Stimulated activated CD4-positive, alpha-beta T cell treated with anti-CD3 and anti-CD28 coated beads, Interleukin-12 subunit alpha, Interleukin-12 subunit beta, amount 100 ng/mL, for 24 hours (primary cell): ENCODE data around the gene DBN1.

Experiments
- DNase-seq, 2 experiments: peaks; one replicate each; pipeline ENCODE4 v3.0.0-alpha.2; 2020; ENCODE audit warnings: low read depth in 2 of 2

DBN1 gene

DNA sequence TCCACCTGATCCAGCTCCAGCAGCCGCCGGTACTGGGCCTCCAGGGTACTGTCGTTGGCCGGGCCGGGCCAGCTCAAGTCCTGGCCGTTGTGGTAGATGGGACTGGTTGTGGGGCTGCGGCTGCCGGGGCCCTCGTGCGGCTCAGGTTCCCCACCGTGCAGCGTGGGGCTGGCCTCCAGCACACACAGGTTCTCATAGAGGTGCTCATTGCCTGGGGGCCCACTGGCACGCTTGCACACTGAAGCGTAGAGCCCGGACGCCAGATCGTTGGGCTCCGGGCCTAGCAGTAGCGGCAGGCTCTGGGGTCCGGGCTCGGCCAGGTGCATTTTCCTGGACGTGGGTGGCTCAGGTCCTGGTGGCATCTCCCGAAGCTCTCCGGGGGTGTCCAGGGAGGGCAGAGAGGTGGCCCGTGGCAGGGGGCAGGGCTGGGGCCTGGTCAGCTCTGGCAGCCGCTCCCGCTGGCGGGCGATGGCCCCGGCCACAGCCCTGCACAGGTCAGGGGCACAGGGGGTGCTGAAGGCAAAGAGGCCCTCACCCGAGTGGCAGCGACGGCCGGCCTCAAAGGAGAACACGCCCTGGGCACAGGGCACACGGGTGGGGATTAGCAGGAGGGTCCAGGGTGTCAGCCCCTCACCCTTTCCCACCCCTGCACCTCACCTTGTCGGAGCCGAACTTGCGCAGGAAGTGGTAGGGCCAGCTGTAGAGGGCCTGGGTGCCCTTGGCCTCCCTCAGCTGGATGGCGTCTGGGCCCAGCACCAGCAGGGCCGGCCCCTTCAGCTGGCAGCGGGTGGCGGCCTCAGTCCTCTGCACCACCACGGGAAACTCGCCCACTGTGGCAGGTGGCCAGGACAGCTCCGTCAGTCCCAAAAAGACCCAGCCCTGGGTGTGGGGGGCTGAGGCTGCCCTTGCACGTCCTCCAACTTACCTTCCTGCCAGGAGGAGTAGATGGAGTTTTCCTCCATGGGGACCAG, 30.9 kb upstream of the DBN1 start:
- no peak for DNase-seq

DNA sequence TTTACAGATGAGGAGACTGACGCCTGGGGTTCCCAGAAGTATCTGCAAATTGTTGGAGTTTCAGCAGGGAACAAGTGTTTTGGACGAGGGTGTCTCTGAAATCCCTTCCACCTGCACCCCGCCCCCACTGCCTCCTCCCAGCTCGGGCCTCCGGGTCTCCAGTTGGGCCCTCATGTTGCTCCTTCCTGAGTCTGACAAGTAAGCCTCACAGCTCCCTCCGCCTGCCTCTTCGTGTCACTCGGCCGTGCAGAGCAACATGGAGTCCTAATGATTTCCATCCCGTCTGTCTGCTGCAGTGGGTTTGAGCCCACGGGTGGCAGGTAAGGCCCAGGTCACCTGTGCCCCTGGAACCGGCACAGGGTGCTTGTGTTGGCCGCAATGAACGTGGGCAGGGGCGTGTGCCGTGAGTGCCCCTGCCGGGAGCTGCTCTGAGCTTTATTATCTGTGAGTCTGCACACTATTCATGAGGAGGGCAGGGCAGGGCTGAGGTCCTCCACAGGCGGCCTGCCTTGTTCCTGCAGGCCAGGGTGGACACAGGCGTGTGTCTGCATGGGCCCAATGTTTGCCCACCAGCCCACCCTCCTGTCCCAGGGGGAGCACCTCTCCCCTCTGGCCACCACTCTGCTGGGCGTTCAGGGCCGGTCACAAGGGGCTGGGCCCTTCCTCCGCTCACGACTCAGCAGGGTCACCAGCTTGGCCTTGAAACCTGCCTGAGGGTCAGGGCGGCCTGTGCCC, 30.1 kb upstream of the DBN1 start:
- no peak for DNase-seq

DNA sequence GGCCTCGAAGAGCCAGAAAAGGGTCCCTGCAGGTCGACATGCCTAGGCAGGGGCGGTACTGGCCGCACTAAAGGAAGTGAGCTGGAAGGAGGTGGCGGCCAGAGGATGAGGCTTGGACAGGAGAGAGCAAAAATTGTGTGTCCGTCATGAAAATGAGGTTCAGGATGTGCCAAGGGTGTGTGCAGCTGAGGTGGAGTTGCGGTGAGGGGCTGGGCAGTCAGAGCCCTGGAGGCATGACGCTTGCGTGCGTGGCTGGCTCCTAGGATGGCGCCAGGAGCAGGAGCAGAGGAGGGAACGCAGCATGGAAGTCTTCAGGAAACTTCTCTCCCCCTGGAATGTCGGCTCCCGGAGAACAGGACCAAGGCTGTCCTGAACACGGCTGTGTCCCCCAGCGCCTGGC, 29.5 kb upstream of the DBN1 start:
- no peak for DNase-seq

DNA sequence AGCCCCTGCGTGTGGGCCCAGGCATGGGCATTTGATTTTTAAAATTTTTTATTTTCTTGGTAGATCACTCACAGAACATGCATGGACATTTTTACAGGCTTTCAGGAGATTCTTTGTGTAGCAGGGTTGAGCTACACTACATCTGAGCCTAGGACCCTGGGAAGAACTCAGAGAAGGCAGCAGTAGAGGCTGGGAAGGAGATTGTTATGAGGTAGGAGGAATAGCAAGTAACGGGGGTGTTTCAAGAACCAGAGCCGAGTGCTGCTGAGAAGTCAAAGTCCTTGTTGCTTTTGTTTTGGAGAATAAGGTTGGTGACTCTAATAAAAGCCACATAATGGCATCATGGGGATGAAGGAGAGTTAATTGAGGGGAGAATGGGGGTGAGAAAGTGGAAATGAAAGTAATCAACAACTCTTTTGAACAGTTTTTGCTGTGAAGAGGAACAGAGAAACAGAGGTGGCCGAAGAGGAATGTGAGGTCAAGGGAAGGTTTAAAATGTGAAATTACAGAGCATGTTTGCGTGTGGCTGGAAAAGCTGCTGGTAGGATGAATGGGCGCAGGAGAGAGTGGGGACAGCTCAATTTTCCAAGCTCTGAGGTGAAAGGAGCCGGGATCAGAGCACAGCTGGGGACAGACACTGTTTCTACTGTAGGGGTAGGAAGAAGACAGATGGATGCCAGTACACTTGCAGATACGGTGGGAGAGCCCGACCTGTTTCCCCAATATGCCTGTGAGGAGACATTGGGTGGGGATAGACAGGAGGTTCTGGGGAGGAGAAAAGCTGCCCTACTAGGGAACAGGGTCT, 28.6 kb upstream of the DBN1 start:
- no peak for DNase-seq

DNA sequence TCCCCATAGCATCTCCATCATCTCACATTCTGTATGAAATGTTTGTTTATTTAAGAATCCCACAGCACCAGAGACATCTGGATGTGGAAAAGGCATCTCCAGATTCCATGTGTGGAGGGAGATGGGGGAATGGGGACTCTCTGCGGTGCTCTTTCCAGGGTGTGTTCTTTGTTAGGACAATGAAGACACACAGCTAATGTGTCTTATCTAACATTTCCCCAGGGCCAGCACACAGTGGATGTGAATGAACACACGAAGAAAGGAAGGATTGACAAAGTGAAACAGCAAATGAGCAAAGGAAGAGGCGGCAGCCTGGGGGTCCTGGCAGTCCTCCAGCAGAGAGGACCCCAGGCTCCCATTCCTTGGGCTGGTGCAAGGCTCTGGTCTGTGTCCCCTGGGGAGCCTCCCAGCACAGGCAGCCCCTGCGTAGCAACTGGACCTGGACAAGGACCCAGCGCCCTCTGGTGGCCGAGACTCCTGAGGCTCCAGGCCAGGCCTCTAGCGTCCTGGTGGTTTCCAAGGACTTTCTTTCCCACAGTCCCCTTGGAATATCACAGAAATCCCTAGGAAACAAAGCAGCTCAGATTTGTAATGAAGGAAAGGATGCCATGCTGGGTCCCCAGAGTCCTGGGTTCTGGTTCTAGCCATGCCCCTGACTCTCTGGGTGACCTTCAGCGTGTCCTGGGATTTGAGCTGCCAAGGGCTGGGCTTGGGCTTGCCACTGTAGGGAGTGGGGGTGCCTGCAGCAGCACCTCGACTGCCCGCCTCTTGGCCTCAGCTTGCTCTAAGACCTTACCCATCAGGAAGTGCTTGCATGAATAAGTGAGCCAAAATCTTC, 27.5 kb upstream of the DBN1 start:
- DNase-seq, result peak; percentile 59 to 88

DNA sequence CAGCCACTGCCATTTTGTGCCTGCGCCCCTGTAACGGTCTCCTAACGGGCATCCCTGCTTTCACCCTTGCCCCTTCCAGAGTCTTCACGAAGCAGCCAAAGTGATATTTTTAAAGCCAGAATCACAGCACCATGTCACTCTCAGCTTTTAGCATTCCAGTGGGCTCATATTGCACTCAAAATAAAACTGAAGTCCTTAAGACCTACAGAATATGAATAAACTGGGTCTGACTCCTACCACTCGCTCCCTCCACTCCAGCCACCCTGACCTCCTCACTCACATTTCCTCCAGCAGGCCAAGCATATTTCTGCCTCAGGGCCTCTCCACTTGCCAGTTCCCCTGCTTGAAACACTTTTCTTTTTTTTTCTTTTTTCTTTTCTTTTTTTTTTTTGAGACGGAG, 26.4 kb upstream of the DBN1 start:
- no peak for DNase-seq

DNA sequence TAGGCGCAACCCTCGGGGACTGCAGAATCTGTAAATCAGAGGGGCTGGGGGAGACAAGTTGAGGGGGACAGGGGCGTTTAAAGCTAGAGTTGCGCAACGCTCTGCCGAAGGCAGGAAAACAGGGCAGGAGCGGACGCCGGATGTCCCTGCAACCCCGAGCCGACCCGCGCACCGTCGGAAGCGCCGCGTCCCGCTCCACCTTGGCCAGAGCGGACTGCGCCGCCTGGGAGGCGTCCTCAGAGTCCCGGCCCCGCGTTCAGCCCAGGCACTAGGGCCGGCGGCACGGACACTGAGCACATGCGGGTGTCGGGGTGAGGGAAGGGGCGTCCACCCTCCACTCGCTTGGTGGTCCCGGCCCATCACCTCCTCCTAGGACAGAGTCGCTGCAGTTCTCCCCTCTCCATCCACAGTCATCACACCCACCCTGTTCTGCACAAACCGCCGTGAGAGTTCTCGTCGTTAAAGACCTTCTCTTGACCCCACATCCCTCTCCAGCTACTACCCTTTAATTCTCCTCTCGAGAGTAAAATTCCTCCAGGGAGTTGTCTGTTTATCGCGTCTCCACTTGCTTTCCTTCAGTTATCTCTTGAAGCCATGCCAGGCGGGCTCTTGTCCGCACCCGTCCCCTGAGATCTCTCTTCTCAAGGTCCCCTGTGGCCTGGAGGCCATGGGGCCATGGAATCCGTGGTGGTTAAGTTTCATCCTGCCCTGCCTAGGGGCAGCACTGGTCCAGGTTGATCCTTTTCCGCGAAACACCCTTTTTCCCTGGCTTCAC, 24.8 kb upstream of the DBN1 start:
- DNase-seq, result no peak

DNA sequence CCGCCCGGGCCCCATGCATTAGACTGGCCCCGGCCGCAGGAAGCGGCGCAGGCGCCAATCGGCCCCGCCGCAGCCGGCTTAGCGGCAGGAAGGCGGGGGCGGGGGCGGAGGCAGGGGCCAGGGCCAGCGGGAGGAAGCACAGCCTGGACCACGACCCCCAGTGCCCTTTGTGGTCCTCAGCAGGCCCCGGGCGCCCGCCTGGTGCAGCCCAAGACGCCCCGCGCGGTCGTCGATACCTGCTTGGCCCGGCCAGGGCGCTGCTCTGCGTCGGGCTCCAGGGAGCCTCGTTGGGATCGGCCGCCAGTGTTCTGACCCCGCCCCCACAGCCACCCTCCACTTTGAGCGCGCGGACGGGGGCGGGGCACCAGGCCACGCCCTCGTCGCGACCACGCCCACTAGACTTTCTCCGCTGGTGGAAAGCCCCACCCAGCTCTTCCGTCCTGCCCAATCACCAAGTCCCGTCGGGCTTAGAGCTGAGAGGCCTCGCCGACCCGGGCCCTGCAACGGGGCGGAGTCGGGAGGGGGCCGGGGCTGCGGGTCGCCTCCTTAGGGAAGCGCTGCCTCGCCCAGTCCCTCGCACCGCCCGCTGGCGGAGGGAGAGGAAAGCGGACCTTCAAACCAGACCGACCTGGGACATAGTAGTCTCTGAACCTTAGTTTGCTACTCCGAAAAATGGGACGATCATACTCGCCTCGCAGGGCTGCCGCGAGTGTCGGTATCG, 24.0 kb upstream of the DBN1 start, which contains the start of gene PDLIM7:
TSS of gene PDLIM7 (minus strand) at position 313 of the 721 bp plus-strand sequence. CDS start 1,092 bp downstream, outside the sequence.
- DNase-seq, result peak; percentile 86 to 97

DNA sequence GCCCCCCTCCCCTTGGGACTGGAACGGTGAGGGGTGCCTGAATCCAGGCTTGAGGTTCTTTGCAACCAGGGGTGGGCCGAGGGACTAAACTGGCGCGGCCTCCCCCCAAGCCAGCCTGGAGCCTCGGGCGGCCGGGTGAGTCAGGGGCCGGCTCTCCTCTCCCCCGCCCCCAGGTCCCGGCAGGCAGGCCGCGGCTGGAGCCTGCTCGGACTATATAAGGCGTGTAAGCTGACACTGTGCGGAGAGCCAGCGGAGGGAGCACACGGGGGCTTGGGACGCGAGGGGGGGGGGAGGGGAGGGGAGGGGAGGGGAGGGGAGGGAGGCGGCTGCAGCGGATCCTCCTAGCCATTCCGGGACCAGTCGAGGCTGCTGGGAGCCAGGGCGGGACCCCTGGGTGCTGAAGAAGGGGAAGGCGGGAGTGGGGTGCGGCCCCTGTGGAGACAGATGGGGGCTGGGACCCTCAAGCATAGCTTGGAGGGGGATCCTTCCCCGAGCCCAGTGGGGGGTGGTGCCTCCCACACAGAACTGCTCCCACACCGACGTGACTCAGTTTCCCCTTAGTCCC, 23.4 kb upstream of the DBN1 start:
- no peak for DNase-seq

DNA sequence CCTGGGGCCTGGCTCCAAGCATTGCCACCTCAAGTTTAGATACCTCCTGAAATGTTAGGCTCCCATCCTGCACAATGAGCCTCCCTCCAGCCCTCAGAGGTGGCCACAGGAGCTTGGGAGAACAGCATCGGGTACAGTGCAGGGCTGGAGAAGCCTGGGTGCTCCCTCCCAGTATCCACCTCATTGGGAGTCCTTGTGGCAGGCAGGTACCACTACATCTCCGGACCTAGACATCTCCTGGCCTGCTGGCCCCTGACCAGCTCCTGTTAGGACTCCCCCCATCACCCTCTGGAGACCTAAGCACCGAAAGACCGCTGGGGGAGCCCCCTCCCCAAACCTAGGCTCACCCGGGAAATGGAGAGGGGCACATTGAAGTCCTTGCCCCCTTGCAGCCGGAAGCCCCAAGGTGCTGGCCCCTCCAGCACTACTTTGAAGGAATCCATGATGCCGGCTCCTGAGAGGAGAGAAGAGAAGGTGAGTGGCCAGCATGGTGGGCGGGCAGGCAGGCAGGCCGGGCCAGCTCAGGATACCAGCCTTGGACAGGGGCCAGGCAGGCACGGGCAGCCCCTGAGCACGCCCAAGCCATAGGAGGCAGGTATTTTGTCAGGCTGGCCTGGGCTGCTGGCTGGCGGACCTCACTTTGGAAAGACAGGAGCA, 22.8 kb upstream of the DBN1 start:
- no peak for DNase-seq

DNA sequence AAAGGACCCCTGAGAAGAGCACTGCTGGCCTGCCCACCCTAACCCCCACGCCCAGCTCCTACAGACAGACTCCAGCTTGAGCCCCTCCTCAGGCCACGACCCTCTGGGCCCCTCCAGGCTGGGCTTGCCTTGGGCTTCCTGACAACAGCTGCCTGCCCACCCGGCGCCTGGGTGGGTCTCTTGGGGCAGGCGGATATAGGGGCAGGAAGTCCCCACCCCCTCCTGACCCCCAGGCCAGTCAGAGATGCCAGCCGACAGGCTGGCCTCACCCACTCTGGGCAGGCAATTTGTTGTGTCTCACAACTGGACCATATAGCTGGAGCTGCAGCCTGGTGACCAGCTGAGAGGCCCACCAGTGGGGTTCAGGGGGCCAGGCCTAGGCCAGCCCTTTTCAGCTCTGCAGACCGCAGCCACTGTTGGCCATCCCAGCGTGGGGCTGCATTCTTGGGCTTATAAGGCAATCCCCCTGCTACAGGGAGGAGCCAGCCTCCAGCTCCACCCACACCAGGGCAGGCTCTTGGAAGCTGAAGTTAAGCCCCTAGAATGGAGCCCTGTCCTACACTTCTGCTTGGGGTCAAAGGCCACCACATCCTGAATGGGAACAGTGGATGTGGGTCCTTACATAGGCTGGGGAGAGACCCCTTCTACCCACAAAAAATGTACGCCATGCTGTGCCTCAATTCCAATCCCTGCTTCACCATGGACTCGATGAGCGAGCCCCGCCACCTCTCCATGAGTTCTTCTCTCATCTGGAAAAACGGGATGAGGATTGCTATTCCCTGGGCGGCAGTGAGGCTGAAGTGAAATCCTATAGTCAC, 22.0 kb upstream of the DBN1 start:
- DNase-seq, result no peak

DNA sequence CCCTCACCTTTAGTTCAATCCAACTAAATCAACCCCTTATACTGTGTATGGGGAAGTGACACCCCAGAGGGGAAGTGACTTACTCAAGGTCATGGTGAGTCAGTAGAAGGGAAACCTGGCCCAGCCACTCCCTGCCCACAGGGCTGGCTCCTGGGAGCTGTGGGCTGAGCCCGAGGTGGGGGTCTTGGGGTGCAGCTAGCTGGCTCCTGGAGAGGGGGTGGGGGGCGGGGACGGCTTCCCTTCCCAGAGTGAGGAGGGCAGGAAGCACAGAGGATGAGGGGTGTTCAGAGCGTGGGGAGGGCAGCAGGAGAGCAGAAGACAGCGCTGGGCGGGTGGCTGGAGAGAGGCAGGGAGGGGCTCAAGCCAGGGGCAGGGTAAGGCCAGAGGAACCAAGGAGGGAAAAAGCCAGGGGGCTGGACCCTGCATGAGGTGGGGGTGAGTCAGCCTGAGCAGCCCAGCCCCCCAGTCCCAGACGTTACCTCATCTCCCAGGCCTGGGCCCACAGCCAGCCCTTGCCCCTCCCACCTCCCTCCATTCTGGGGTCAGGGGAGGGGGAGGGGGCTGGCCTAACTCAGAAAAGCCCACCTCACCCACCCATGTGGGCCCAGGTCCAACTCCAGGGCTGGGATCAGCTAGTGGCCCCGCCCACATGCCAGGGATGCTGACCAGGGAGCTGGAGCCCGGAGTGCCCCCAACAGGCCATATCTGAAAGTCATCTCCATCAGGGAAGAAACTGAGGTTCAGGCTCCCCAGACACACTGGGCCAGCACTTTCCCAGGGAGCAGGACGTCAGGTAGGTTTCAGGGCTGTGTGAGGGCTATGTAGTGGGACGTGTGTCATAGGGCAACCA, 21.1 kb upstream of the DBN1 start:
- no peak for DNase-seq

DNA sequence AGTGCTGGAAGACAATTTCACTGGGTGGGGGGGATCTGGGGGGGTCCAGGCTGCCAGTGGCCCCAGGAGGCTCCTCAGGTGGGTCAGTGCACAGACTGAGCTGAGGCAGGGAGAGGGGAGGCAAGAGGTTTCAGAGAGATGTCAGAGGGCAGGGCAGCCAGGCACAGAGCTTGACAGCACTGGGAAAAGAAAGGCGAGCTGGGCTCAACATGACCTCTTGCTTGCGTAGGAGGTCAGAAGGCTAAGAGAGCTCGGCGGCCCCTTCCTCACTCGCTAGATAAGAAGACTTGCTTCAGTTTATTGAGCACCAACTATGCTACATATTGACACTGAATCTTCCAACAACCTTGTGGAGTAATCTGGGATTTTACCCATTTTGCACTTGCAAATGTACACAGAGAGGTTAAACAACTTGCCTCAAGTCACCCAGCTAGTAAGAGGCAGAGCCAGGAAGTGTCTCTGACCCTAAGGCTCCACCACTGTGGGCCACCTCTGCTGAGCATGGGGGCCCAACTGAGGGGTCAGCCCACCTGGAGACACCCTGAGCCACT, 20.4 kb upstream of the DBN1 start:
- DNase-seq, result no peak

DNA sequence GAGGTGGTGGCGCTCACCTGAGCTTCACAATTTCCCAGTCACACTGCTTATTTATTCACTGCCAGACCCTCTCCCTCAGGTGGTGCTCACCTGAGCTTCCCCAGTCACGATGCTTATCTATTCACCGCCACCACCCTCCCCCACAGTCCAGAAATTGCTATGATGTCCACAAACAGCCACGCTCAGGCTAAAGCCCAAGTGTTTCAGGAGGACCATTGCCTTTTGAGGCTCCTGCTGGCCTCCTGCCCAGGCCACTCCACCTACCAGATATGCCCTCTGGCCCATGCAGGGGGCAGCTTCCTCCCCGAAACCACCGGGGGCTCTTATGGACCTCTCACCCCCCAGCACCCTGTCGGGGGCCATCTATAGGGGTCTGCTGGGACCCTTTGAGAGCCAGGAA, 19.4 kb upstream of the DBN1 start:
- DNase-seq, result no peak

DNA sequence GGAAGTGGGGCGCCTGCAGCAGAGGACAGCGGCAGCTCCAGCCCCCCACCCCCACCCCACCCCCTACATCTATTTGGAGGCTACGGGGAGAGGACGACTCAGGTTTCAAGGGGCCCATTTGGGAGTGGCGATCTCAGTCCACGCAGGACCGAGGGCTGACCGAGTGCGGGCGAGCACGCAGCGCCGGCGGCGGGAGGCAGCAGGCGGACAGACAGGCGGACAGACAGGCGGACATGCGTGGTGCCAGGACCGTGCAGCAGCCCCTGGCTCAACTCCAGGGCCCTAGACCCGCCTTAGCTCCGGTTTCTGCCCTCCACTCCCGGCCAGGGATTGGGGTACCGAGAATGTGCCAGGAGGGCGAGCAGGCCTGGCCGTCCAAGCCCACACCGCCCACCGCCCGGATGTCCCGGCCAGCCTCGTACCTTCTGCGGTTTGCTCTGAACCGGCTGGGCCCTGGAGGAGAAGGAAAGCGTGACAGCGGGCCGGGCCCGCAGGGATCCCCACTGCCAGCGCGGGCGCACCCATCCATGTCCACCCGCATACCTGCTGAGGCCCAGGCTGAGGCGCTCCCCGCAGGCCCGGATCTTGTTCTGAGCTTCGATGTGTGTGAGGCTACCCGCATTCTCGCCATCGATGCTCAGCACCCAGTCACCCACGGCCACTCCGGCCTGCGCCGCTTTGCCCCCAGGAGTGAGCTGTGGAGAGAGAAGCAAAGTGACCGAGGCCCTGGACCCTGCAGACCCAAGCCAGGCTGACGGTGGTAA, 18.7 kb upstream of the DBN1 start:
- no peak for DNase-seq

DNA sequence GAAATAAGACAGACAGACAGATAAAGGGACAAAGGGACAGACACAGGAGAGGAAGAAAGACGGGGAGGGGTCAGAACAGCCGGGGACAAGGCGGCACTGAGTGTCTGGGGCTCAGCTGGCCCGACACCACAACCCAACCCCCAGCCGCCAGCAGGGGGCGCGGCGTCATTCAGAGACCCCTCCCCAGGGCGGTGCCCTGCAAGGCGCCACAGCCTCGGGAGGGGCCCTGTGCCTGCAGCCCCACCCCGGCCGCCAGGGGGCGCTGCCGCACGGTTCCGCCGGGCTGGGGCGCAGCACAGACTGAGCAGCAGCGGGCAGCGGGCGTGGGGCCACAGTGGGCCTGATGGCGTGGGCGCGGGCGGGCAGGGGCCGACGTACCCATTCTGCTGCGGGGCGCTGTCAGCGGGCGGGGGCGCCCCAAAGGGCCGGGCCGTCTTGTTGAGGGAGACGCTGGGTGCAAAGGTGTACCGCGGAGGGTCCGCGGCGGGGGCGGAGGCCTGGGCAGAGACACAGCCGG, 18.1 kb upstream of the DBN1 start:
- no peak for DNase-seq
